HG03280 (cell line): ENCODE data around the gene PMS1.
"Not testable (repeated sequence)": the region's sequence is repeated elsewhere in the genome, so short reads cannot be mapped to it uniquely, and the experiment has no call there.

Experiments
- ATAC-seq: cut with Tn5 transposase; IDR thresholded peaks from one replicate; pipeline ENCODE4 v1.9.1; 2021; ENCODE audit warnings: mild to moderate bottlenecking, moderate library complexity; ENCODE audit not compliant: unreplicated experiment

Gene PMS1

DNA sequence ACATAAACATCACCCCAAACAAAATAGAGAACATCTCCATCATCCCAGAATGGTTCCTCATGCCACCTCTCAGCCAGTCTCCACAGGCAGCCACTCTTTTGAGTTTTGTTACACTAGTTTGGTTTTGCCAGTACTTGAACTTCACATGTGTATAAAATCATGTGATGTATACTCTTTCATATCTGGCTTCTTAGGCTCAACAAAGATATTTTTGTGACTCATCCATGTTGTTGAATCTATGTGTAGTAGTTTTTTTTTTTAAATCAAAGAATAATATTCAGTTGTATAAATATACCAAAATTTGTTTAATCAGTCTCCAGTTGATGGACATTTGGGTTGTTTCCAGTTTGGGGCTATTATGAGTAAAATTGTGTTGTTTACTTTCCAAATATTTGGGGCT lies 75.9 kb downstream of the PMS1 start:
- no peak for ATAC-seq

DNA sequence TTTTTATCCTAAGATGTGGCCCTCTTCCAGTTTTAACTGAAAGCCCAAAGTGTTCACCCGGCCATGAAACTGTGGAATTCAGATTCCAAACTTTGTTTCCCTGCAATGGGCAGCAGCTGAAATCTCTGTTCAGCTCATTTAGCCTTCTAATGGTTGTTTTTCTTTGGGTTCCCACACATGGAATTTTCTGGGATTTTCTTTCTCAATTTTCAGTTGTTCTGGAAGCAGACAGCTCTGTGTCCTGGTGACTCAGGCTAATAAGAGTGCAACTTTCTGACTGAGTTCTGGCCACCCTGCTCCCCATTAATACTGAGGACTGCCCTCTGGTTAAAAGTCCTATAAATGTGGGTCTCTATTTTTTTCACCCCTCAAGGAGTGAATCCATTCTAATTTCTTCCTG lies 78.5 kb downstream of the PMS1 start:
- no peak for ATAC-seq

DNA sequence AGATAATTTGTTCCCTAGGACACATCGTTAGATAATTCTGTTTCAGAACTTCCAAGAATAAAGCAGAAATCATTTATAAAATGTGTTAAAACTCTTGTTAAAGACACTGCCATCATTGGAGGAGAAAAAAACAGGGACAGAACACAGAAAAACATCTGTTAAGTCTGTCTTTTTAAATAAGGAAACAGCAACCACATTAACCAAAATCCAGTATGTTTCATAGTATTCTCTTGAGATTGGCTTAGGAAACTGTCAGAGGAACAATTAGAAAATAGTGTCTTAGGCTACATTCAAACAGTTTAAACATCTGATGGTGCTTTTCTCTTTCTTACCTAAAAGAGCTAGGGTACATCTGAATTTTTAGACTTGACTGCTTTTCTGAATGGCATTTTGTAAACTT lies 81.6 kb downstream of the PMS1 start:
- no peak for ATAC-seq

DNA sequence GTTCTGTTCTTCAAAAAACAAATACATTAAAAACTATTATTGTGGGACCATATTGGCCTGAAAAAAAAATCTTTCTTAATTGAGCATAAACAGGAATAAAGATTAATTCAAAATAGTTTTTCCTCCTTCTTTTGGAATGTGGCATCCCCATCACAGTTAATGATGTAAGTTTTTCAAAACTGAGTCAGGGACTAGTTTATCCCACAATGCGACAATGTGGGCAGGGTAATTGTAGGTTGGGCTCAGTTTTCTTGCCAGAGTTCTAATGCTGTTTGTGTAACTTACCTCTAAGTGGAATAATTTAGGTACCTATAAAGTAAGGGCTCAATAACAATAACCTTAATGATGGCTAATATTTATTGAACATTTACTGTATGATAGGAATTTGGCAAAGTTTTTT lies 82.0 kb downstream of the PMS1 start:
- no peak for ATAC-seq

DNA sequence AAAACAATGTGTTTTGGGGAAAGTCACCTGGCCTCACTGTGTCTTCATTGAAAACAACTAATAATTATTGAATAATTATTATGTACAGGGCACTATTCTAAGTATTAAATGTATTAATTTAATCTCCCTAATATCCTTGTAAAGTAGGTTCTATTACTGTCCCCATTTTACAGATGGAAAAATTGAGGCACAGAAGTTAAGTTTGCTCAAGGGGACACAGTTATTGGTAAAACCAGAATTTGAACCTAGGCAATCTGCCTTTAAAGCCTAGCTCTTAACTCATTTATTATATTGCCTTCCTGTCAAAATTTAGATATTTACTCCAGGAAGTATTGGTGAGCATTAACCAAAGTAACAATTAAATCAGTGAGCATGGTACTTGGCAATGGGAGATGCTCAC lies 84.6 kb downstream of the PMS1 start:
- no peak for ATAC-seq

DNA sequence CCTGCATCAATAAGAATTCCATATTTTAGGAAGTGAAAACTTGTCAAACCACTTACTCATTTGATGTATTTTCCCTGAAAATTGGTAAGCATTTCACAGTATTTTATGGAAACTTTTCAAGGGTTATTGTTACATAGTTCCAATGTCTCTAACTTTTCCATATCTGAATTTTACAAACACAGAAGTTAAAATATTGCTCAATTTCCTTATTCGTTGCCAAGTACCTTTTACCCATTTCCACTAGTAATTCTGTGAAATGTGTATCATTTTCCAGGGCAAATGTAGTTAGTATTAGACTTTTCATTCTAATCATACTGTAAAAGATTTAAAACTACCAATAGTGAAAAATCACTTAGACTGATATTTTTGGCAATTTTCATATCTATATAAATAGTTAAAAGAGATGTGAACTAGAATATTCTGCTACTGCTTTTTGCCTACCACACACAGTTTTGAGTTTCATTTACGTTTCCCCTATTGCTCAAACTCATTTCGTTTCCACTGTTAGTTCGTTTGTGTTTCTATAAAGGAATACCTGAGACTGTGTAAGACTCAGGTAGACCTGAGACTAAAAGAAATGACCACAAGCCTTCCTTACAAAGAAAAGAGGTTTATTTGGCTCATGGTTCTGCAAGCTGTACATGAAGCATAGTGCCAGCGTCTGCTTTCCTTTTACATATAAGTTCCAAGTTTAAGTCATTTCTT lies 86.3 kb downstream of the PMS1 start:
- no peak for ATAC-seq

DNA sequence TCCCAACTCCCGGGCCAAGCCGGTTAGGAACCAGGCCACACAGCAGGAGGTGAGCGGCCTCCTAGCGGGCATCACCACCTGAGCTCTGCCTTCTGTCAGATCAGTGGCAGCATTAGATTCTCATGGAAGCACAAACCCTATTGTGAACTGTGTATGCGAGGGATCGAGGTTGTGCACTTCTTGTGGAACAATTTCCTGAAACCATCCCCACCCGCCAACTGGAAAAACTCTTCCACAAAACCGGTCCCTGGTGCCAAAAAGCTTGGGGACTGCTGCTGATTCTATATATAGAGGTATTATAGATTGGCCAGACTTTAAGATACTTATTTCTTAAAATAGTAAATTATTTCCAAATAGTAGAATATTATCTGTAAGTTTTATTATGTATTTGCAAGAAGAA lies 89.4 kb downstream of the PMS1 start:
- no peak for ATAC-seq

DNA sequence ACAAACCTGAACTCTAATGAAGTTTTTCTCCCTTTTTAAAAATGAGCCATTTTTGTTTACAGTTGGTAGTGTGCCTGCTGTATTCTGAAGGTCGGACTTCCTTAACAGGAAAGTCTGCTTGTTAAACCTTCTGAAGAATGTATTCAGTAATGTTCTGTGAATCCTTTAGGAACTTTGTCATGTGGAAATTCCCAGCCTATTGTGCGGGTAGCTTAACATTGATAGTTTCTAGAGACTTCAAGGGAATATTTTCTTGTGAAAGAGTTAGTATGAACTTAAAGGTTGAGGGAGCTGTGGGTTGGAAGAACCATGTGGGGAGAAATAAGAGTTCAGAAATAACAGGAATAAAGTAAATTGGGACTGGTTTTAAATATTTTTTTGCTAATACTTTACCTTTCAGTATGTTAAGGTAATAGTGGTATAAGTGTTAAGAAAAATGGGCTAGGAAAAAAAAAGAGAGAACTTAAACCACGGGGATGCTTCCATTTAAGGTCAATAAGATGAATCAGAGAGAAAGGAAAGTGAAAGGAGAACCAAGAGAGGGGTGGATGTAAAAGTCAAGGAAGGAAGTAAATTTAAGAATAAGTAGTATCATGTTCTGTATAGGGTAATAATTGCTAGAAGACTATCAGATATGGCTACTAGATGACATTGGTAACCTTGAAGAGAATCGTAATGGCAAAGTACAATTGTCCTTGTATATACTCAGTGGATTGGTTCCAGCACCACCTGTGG lies 90.5 kb downstream of the PMS1 start:
- no peak for ATAC-seq

DNA sequence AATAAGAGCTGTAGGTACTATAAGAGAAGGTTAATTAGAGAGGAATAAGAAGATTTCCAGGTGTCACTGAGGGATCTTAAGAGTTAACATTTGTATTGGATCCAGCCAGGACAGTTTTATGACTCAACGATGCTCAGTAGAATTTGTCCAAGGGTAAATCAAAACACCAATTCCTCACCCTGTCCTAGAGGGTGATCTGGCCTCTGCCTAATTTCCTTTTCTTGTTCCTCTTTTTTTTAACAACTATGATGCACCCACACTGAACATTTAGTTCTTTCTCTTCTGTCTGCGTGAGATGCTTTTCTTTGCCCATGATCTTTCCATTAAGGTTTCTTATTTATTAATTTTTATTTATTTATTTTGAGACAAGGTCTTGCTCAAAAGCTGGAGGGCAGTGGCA lies 92.0 kb downstream of the PMS1 start:
- no peak for ATAC-seq

DNA sequence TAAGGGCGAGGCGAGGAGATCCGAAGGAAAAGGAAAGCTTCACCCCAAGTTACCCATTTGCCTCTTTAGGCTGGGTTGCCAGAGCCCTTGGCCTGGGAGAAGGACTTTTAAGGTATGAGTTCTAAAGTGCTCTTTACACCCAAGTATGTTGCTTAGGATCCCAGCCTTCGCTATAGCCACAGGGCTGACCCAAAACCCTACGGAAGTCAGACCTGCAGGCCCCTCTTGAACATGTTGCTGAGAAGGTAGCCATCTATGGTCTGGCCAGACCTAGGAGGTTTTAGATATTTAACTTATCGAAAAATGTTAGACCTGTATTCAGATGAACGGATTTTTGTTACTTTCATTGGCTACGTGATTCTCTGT lies 95.4 kb downstream of the PMS1 start:
- no peak for ATAC-seq

DNA sequence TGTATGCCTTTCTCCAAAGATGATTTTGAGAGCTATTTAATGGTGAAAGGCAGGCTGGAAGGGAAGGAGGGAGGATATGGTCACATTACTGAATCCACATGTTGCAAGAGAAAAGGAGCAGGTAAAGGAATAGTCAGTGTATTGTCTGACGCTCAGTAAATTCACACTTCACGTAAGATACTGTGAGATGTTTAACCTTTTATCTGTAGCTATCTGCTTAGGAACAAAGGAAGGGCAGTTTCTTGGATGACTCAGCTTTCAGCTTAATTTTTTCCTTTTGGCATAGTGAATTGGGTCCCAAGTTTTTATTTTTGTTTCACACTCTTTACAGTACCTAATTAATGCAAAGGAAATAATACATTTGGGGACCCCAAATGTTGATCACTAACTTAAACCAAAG lies 96.2 kb downstream of the PMS1 start:
- ATAC-seq = no peak

DNA sequence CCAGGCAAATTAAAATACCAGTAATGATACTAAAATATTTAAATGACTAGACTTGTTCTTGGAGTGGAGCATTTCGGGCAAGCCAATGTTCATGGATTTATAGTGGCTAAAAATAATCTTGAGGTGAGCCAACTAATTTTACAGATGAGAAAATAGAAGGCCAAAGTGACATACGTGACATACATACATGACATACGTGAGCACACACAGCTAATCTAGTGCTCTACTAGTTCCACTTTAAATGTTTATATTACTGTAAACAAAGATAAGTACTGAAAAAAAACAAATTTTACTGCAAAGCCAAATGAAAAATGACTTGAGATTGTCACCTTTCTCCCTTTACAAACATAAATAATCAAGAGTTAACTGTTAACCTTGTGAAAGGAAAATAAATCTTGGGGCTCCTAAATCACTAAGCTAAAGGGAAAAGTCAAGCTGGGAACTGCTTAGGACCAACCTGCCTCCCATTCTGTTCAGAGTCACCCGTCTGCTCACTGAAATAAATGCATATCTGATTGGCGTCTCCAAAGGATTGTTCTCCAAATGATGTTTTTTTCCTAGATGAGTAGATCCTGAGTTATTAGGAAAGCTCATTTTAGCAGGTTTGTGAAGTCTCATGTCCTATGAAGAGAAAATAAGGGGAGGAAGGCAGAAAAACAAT lies 96.7 kb downstream of the PMS1 start:
- ATAC-seq = no peak

DNA sequence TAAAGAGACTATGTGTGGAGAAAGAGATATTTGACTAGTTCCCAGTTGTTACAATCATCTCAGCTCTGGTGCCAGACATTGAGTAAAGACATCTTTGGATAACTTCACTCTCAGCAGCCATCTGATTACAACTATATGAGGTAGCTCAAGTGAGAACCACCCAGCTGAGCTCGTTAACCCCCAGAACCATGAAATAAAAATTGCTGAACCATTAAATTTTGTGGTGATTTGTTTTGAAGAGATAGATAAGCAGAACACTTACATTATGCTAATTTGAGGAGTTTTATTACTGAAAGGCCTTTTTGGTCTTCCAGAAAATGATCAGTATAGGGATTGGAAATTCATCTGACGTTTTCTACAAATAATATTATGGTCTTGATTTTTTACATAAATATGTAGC lies 101.1 kb downstream of the PMS1 start:
- no peak for ATAC-seq

DNA sequence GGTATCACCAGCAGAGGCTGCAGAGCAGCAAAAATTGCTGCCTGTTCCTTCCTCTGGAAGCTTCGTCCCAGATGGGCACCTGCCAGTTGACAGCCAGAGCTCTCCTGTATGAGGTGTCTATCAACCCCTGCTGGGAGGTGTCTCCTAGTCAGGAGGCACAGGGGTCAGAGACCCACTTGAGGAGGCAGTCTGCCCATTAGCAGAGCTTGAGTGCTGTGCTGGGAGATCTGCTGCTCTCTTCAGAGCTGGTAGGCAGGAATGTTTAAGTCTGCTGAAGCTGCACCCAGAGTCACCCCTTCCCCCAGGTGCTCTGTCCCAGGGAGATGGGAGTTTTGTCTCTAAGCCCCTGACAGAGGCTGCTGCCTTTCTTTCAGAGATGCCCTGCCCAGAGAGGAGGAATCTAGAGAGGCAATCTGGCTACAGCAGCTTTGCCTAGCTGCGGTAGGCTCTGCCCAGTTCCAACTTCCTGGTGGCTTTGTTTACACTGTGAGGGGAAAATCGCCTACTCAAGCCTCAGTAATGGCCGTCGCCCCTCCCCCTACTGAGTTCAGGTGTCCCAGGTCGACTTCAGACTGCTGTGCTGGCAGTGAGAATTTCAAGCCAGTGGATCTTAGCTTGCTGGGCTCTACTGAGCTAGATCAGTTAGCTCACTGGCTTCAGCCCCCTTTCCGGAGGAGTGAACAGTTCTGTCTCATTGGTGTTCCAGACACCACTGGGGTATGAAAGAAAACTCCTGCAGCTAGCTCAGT lies 108.5 kb downstream of the PMS1 start:
- ATAC-seq = not testable (repeated sequence)

DNA sequence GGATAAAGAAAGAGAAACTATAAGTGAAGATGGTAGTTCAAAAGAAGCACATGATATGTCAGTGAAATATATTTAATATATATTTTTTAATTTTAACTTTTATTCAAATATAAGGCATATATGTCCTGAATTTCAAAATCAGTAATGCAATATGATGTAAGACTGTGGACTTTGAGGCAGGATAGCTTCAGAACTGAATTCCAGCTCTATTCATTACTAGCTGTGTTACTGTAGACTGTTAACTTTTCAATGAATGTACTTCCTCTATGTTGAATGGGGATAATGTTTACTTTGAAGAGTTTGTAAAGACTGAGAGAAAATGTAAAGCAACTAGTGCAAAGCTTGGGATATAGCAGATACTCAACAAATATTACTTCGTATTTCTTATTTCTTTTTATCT lies 112.6 kb downstream of the PMS1 start:
- no peak for ATAC-seq

DNA sequence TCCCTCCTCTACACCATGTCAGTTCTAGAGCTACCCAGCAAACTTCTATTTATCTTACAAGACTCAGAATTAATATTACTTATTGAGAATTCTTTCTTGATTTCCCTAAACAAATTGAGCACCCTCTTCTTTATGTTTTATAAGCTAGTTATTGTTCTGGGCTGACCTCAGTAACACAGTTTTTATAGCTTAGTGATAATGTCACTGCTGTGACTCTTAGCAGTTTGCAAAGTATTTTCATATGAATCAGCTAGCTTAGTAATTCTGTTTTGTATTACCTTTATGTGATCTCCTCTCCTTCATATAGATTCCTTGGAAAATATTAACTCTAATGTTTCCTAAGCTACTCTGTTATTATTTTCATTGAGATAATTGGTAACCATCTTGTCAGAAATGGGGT lies 114.9 kb downstream of the PMS1 start:
- ATAC-seq = no peak

DNA sequence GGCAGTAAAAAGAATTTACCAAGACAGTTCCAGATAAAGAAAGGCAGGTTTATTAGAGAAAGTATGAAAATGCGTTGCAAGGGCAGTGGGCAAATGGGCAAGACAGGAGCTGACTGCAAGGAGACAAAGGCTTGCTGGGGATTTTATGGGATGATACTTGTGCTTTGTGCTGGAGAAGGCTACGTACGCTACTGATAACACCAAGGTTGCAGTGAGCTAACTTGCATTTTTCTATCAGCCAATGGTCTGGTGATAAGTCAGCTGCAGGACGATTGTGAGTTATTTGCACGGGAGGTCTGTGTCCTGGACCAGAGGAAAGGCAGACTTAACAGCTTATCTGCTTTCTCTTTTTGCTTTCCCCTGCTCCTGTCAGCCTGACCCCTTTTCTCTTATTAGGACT lies 116.5 kb downstream of the PMS1 start:
- no peak for ATAC-seq

DNA sequence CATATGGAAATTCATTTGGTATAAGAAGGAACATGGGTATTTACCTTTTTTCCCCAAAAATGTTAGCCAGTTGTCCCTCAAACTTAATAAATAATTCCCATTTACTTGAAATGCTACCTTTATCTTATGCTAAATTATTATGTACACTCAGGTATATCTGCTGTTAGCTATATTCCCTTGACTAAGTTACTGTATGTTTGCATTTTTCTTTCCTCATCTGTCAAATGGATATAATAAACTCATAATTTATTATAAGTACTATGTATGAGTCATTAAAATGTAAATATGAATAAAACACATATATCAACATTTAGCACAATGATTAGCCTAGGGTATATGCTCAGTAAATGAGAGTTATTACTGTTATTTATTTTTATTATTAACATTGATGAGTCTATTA lies 117.4 kb downstream of the PMS1 start:
- no peak for ATAC-seq

DNA sequence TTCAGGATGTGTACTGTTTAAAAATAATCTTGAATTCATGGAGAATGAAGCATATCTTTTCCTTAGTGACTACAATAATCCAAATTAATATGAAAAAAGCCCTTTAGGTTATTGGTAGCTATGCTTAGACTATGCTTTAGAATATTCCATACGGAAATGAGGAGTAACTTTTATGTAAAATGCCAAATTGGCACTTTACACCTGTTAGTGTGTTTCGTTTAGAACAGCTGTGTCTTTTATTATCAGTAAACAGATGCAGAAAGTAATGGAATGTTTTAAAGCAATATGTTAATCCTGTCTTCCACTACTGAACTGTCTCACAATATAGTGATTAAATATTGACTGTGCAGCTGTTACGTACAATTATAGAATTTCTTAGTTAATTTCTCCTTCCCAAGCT lies 129.6 kb downstream of the PMS1 start:
- ATAC-seq = no peak

DNA sequence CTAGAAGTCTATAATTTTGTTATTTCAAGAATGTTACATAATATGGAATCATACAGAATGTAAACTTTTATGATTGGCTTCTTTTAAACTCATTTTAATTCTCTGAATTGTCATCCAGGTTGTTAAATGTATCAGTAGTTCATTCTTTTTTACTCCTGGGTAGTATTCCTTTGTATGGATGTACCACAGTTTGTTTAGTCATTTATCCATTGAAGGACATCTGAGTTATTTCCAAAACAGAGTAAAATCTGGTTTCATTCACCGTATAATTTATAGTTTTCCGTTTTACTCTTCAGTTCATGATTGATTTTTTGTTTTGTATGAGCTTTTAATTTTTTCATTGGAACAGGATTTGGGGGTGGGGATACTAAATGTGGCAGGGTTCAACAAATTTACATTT lies 132.4 kb downstream of the PMS1 start:
- no peak for ATAC-seq
